Measurements from ENCODE around the gene MID1IP1. TPM values are rescaled to one million over a fixed set of nuclear protein-coding genes. Genes with fewer than 3 reads are reported as not detected.

Gene MID1IP1
- total and polyA plus RNA-seq, 2 of the 13 experiments (the other 11 are each of a cell fraction or from before 2014, with no cell fraction given): 35.7 to 36.1 TPM

DNA sequence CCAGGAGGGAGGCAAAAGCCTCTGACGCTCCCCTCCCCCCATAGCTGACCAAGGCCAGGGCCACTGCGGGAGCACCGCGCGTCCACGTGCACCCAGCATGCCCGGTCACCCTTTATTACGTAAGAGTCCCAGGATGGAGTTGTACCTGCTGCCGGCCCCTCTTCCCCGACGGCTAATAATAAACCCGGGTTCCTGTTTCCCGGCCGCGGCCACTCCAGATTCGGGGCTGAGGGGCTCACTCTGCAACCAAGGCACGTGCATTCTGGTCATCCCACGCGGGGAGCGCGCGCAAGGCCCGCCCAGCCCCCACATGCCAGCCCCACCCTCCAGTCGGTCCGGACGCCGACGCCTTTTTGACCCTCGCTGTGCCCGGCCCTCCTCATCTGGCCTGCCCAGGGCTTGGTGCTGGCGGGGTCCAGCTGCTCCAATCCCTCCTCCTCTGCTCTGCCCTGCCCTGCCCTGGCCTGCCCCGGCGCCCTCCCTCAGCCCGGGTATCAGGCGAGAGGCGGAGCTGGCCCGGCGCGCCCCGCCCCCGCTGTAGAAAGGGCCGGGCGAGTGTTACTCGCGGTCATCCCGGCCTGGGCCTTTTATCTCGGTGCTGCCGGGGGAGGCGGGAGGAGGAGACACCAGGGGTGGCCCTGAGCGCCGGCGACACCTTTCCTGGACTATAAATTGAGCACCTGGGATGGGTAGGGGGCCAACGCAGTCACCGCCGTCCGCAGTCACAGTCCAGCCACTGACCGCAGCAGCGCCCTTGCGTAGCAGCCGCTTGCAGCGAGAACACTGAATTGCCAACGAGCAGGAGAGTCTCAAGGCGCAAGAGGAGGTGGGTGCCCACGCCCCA, 2.6 kb downstream of the MID1IP1 start (continued):
- TF ChIP-seq AHDC1 (CRISPR knock-in tag; IDR thresholded peaks at IDR 0.05; ENCODE audit: borderline replicate concordance) (peak; percentile 40; the same call in 1 of the 2 replicates), PHF8 (CRISPR knock-in tag; IDR thresholded peaks at IDR 0.05) (0 out of 2 replicates have a peak, but pooled peaks have one; percentile 27), FOXA3 (CRISPR knock-in tag; IDR thresholded peaks at IDR 0.05) (peak; percentile 71), HOXA3 (CRISPR knock-in tag; IDR thresholded peaks at IDR 0.05) (peak; percentile 69), ZNF30 (CRISPR knock-in tag; IDR thresholded peaks at IDR 0.05) (no peak), HIVEP1 (CRISPR knock-in tag; IDR thresholded peaks at IDR 0.05) (no peak; the same call in 1 of the 2 replicates), RARG (CRISPR knock-in tag; IDR thresholded peaks at IDR 0.05; ENCODE audit: low read depth) (no peak), ZNF761 (CRISPR knock-in tag; conservative IDR thresholded peaks at IDR 0.05) (0 out of 2 replicates have a peak, but pooled peaks have one; percentile 25), BHLHE40 (IDR thresholded peaks at IDR 0.05; ENCODE audit: low read length) (peak; percentile 88), ATF5 (CRISPR knock-in tag; IDR thresholded peaks at IDR 0.05; ENCODE audit: low read depth) (0 out of 2 replicates have a peak, but pooled peaks have one; percentile 41), FOXA1 (IDR thresholded peaks at IDR 0.05) (no peak), FOXA1 (CRISPR knock-in tag; IDR thresholded peaks at IDR 0.05) (no peak)
- TF ChIP-seq, protein P1, sequence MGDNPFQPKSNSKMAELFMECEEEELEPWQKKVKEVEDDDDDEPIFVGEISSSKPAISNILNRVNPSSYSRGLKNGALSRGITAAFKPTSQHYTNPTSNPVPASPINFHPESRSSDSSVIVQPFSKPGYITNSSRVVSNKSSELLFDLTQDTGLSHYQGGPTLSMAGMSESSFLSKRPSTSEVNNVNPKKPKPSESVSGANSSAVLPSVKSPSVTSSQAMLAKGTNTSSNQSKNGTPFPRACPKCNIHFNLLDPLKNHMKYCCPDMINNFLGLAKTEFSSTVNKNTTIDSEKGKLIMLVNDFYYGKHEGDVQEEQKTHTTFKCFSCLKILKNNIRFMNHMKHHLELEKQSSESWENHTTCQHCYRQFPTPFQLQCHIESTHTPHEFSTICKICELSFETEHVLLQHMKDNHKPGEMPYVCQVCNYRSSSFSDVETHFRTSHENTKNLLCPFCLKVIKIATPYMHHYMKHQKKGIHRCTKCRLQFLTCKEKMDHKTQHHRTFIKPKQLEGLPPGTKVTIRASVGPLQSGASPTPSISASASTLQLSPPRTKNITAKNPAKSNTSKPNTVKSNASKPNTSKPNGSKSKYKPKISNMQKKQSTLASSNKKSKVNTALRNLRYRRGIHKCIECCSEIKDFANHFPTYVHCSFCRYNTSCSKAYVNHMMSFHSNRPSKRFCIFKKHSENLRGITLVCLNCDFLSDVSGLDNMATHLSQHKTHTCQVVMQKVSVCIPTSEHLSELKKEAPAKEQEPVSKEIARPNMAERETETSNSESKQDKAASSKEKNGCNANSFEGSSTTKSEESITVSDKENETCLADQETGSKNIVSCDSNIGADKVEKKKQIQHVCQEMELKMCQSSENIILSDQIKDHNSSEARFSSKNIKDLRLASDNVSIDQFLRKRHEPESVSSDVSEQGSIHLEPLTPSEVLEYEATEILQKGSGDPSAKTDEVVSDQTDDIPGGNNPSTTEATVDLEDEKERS (CRISPR knock-in tag; IDR thresholded peaks at IDR 0.05): peak; percentile 66; the same call in 1 of the 2 replicates
- TF ChIP-seq, protein P2, sequence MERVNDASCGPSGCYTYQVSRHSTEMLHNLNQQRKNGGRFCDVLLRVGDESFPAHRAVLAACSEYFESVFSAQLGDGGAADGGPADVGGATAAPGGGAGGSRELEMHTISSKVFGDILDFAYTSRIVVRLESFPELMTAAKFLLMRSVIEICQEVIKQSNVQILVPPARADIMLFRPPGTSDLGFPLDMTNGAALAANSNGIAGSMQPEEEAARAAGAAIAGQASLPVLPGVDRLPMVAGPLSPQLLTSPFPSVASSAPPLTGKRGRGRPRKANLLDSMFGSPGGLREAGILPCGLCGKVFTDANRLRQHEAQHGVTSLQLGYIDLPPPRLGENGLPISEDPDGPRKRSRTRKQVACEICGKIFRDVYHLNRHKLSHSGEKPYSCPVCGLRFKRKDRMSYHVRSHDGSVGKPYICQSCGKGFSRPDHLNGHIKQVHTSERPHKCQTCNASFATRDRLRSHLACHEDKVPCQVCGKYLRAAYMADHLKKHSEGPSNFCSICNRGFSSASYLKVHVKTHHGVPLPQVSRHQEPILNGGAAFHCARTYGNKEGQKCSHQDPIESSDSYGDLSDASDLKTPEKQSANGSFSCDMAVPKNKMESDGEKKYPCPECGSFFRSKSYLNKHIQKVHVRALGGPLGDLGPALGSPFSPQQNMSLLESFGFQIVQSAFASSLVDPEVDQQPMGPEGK (CRISPR knock-in tag; IDR thresholded peaks at IDR 0.05): peak; percentile 78
